ENCODE results near the gene RRP15. TPM values are rescaled to one million over a fixed set of nuclear protein-coding genes. Genes with fewer than 3 reads are reported as not detected.

The RRP15 gene
- total RNA-seq, 4 donors from 2014 or later: 13.1 to 27.4 (median 18.8) TPM

- DNase-seq (no peak), ATAC-seq (no peak)
- Histone ChIP-seq H3K4me1 (no peaks in the 10 kb centered on the region), H3K27ac (no peak overlapping the region), H3K9me3 (no peaks in the 10 kb centered on the region), H3K36me3 (peaks cover 0 to 22% of the 10 kb centered on the region in 2 donors), H3K27me3 (no peaks in the 10 kb centered on the region), H3K4me3 (no peak overlapping the region)
- in situ Hi-C loops (cut with MboI; ENCODE audit: low sequenced_read_pairs in 4 of 4): loop anchor here in 1 of 4 donors (10.0 kb wide), 1 partner anchor 1492 kb away; no protein-coding TSS in a partner anchor
- intact Hi-C loops (cut with DNase I; ENCODE audit: low total_unique reads): no loop called here
- no peak for TF ChIP-seq POLR2A (IDR thresholded peaks at IDR 0.05)
- TF ChIP-seq, protein P1, sequence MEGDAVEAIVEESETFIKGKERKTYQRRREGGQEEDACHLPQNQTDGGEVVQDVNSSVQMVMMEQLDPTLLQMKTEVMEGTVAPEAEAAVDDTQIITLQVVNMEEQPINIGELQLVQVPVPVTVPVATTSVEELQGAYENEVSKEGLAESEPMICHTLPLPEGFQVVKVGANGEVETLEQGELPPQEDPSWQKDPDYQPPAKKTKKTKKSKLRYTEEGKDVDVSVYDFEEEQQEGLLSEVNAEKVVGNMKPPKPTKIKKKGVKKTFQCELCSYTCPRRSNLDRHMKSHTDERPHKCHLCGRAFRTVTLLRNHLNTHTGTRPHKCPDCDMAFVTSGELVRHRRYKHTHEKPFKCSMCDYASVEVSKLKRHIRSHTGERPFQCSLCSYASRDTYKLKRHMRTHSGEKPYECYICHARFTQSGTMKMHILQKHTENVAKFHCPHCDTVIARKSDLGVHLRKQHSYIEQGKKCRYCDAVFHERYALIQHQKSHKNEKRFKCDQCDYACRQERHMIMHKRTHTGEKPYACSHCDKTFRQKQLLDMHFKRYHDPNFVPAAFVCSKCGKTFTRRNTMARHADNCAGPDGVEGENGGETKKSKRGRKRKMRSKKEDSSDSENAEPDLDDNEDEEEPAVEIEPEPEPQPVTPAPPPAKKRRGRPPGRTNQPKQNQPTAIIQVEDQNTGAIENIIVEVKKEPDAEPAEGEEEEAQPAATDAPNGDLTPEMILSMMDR (IDR thresholded peaks at IDR 0.05 in 4 of 5, conservative IDR thresholded peaks at IDR 0.05 in 1 of 5): no peak
Measured at GRCh38 chr1:218322762-218323161, 37.7 kb downstream of the RRP15 start.

DNA sequence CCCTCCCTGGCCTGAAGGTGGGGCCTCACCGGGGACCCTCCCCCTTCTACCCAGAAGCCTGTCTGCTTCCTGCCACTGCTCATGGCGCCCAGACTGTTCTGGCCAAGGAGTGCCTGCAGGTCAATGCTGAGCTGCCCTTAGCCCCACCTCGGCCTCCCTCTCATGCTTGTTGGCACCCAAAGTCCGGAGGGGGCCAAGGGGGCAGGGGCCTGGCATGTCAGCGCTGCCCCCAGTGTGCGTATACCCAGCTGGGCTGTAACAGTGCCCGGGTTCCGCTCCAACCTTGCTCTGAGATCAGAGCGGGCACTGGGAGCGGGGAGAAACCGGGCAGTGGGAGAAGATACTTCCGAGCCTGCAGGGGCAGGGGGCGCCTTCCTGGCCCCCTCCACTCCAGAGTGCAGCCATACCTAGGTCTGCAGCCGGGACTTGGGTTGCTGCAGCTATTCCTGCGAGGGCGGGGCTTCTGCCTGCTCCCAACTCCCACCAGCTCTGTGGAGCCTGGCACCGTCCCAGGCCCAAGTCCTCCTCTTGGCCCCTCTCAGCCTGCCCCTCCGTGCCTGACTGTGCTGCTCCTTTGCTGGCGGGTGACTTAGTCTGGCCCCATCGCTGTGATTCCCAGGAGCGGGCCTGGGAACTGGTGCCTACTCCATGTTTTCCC lies 38.6 kb downstream of the RRP15 start:
- H3K4me3 ChIP-seq: no peak overlapping the region
- in situ Hi-C loops (cut with MboI; ENCODE audit: low sequenced_read_pairs in 4 of 4) (loop anchor here in 1 of 4 donors (10.0 kb wide), 1 partner anchor 1491 kb away; no protein-coding TSS in a partner anchor), intact Hi-C loops (cut with DNase I; ENCODE audit: low total_unique reads) (no loop called here)
- H3K27me3 ChIP-seq: no peaks in the 10 kb centered on the region
- no peaks in the 10 kb centered on the region for H3K4me1 ChIP-seq
- H3K36me3 ChIP-seq: peaks cover 0 to 22% of the 10 kb centered on the region in 2 donors
- no peaks in the 10 kb centered on the region for H3K9me3 ChIP-seq
- ATAC-seq (no peak), DNase-seq (no peak)
- no peak overlapping the region for H3K27ac ChIP-seq
- TF ChIP-seq, protein P1 (IDR thresholded peaks at IDR 0.05 in 4 of 5, conservative IDR thresholded peaks at IDR 0.05 in 1 of 5): no peak
- no peak for TF ChIP-seq POLR2A (IDR thresholded peaks at IDR 0.05)

- intact Hi-C loops (cut with DNase I; ENCODE audit: low total_unique reads) (no loop called here), in situ Hi-C loops (cut with MboI; ENCODE audit: low sequenced_read_pairs in 4 of 4) (loop anchor here in 1 of 4 donors (10.0 kb wide), 1 partner anchor 1491 kb away; no protein-coding TSS in a partner anchor)
- Histone ChIP-seq H3K27ac (no peak overlapping the region), H3K4me3 (no peak overlapping the region), H3K36me3 (peaks cover 0 to 22% of the 10 kb centered on the region in 2 donors), H3K9me3 (no peaks in the 10 kb centered on the region), H3K4me1 (no peaks in the 10 kb centered on the region), H3K27me3 (no peaks in the 10 kb centered on the region)
- DNase-seq: no peak
- TF ChIP-seq, protein P1 (IDR thresholded peaks at IDR 0.05 in 4 of 5, conservative IDR thresholded peaks at IDR 0.05 in 1 of 5): no peak
- no peak for TF ChIP-seq POLR2A (IDR thresholded peaks at IDR 0.05)
- no peak for ATAC-seq
Measured at GRCh38 chr1:218324226-218324580, 39.1 kb downstream of the RRP15 start.

- no peak for ATAC-seq
- TF ChIP-seq, protein P1 (IDR thresholded peaks at IDR 0.05 in 4 of 5, conservative IDR thresholded peaks at IDR 0.05 in 1 of 5): no peak
- TF ChIP-seq POLR2A (IDR thresholded peaks at IDR 0.05): no peak
- H3K4me3 ChIP-seq: no peak overlapping the region
- DNase-seq: no peak
- no peaks in the 10 kb centered on the region for H3K4me1 ChIP-seq
- in situ Hi-C loops (cut with MboI; ENCODE audit: low sequenced_read_pairs in 4 of 4): loop anchor here (10.0 to 25.0 kb wide), 3 partner anchors 1084 to 1486 kb away; no protein-coding TSS in a partner anchor
- no peak overlapping the region for H3K27ac ChIP-seq
- intact Hi-C loops (cut with DNase I; ENCODE audit: low total_unique reads): no loop called here
- no peaks in the 10 kb centered on the region for H3K27me3 ChIP-seq
- peaks cover 0 to 3% of the 10 kb centered on the region in 2 donors for H3K36me3 ChIP-seq
- H3K9me3 ChIP-seq: no peaks in the 10 kb centered on the region
Measured at GRCh38 chr1:218328769-218329168, 43.7 kb downstream of the RRP15 start.

Measured in gastrocnemius medialis (tissue), 4 donors.